HG02870 (cell line): Measurements from ENCODE around the gene PLXND1.
A peak's percentile ranks its signal among the peaks of the same experiment; 100 is the strongest.
"Not testable (repeated sequence)": the region's sequence is repeated elsewhere in the genome, so short reads cannot be mapped to it uniquely, and the experiment has no call there.

ENCODE experiments used
- ATAC-seq: cut with Tn5 transposase; IDR thresholded peaks from one replicate; pipeline ENCODE4 v1.9.1; 2021; ENCODE audit warnings: mild to moderate bottlenecking, moderate library complexity; ENCODE audit not compliant: unreplicated experiment

The PLXND1 gene

GRCh38 chr3:129529436-129530210 is 76.9 kb downstream of the PLXND1 start:
- ATAC-seq = no peak

GRCh38 chr3:129528589-129529100 is 77.8 kb downstream of the PLXND1 start, which contains the start of gene RHO:
RHO (plus strand) TSS chr3:129528639; CDS start chr3:129528734, 95 bp downstream.
- ATAC-seq = no peak

GRCh38 chr3:129527262-129527661 is 79.2 kb downstream of the PLXND1 start:
- no peak for ATAC-seq

GRCh38 chr3:129526121-129526900 is 80.2 kb downstream of the PLXND1 start:
- peak; percentile 90 for ATAC-seq

GRCh38 chr3:129525341-129525968 is 81.0 kb downstream of the PLXND1 start:
- ATAC-seq = no peak

- ATAC-seq = no peak
Observed at GRCh38 chr3:129524081-129524480, 82.4 kb downstream of the PLXND1 start.

GRCh38 chr3:129522953-129523352 is 83.5 kb downstream of the PLXND1 start:
- no peak for ATAC-seq

- no peak for ATAC-seq
Observed at GRCh38 chr3:129521611-129522010, 84.9 kb downstream of the PLXND1 start.

GRCh38 chr3:129520960-129521359 is 85.5 kb downstream of the PLXND1 start:
- ATAC-seq = no peak

GRCh38 chr3:129519896-129520715 is 86.4 kb downstream of the PLXND1 start:
- no peak for ATAC-seq

- no peak for ATAC-seq
Observed at GRCh38 chr3:129519449-129519848, 87.0 kb downstream of the PLXND1 start.

GRCh38 chr3:129518581-129518980 is 87.9 kb downstream of the PLXND1 start:
- ATAC-seq = no peak

GRCh38 chr3:129518038-129518561 is 88.4 kb downstream of the PLXND1 start:
- ATAC-seq = no peak

- ATAC-seq = no peak
Observed at GRCh38 chr3:129517516-129517915, 89.0 kb downstream of the PLXND1 start.

- ATAC-seq = not testable (repeated sequence)
Observed at GRCh38 chr3:129515821-129516432, 90.5 kb downstream of the PLXND1 start.

- ATAC-seq = not testable (repeated sequence)
Observed at GRCh38 chr3:129515108-129515820, 91.2 kb downstream of the PLXND1 start.

GRCh38 chr3:129514563-129514962 is 91.9 kb downstream of the PLXND1 start:
- ATAC-seq = no peak

GRCh38 chr3:129514110-129514509 is 92.4 kb downstream of the PLXND1 start:
- ATAC-seq = no peak

- ATAC-seq = no peak
Observed at GRCh38 chr3:129513705-129514104, 92.8 kb downstream of the PLXND1 start.
